AG09309 (cell line): ENCODE results near the gene LYZL4.
A peak's percentile ranks its signal among the peaks of the same experiment; 100 is the strongest.

Source experiments
- DNase-seq: peaks from one replicate; pipeline ENCODE4 v3.0.0-alpha.2; 2010; ENCODE audit warnings: low read depth
- H3K4me3 ChIP-seq: 2 replicates; pipeline ENCODE4 v1.5.1; 2011; ENCODE audit warnings: mild to moderate bottlenecking, low read depth, low read length, moderate library complexity; ENCODE audit not compliant: control insufficient read depth
- TF ChIP-seq, protein P1 (sequence below): IDR thresholded peaks from 2 replicates; pipeline ENCODE4 v1.5.1; 2011; ENCODE audit warnings: mild to moderate bottlenecking, low read depth, low read length, inconsistent platforms; ENCODE audit not compliant: insufficient read depth, control insufficient read depth; ENCODE audit errors: missing control alignments

LYZL4 gene

DNA sequence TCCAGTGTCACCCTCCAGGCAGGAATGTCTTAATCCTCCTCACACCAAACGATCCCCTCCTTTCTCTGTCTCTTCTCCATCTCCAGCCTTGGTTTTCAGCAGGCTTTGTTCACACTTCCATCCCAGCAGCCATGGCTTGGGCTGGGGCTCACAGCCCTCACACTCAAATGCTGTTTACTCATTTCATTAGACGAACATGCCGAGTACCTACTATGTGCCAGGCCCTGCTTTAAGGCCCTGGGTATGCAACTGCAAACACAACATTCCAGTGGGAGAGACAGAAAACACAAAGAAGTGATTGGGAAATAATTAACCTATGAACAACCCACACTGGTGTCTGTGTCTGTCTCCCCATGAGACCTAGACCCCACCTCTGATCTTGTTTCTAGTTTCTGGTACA is 43.9 kb downstream of the LYZL4 start:
- TF ChIP-seq, protein P1, sequence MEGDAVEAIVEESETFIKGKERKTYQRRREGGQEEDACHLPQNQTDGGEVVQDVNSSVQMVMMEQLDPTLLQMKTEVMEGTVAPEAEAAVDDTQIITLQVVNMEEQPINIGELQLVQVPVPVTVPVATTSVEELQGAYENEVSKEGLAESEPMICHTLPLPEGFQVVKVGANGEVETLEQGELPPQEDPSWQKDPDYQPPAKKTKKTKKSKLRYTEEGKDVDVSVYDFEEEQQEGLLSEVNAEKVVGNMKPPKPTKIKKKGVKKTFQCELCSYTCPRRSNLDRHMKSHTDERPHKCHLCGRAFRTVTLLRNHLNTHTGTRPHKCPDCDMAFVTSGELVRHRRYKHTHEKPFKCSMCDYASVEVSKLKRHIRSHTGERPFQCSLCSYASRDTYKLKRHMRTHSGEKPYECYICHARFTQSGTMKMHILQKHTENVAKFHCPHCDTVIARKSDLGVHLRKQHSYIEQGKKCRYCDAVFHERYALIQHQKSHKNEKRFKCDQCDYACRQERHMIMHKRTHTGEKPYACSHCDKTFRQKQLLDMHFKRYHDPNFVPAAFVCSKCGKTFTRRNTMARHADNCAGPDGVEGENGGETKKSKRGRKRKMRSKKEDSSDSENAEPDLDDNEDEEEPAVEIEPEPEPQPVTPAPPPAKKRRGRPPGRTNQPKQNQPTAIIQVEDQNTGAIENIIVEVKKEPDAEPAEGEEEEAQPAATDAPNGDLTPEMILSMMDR, result no peak
- DNase-seq, result no peak
- no peak overlapping the region for H3K4me3 ChIP-seq

DNA sequence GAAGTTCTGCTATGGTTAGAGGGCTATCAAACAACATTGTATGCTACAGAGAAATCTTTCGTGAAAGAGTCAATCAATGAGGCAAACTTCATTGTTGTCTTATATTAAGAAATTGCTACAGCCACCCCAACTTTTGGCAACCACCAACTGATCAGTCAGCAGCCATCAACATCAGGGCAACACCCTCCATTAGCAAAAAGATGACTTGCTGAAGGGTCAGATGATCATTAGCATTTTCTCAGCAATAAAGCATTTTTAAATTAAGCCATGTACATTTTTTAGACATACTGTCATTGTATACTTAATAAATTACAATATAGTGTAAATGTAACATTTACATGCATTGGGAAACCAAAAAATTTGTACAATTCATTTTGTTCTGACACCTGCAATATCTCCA is 53.1 kb downstream of the LYZL4 start:
- no peak overlapping the region for H3K4me3 ChIP-seq
- DNase-seq, result no peak
- TF ChIP-seq, protein P1, result no peak

DNA sequence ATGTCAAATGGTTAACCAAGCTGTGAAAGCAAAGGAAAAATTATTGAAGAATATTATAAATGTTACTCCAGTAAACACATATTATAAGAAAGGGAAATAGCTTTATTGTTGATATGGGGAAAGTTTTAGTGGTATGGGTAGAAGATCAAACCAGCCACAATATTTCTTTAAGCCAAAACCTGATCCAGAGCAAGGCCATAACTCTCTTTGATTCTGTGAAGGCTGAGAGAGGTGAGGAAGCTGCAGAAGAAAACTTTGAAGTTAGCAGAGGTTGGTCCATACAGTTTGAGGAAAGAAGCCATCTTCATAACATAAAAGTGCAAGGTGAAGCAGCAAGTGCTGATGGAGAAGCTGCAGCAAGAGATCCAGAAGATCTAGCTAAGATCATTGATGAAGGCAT is 54.8 kb downstream of the LYZL4 start:
- no peak for DNase-seq
- TF ChIP-seq, protein P1, result no peak
- H3K4me3 ChIP-seq, result no peak overlapping the region

GRCh38 chr3:42353631-42354030 is 56.8 kb downstream of the LYZL4 start:
- no peak for DNase-seq
- TF ChIP-seq, protein P1, result no peak
- no peak overlapping the region for H3K4me3 ChIP-seq

- peak; percentile 3 for DNase-seq
Measured at GRCh38 chr3:42351207-42351606, 59.2 kb downstream of the LYZL4 start.

DNA sequence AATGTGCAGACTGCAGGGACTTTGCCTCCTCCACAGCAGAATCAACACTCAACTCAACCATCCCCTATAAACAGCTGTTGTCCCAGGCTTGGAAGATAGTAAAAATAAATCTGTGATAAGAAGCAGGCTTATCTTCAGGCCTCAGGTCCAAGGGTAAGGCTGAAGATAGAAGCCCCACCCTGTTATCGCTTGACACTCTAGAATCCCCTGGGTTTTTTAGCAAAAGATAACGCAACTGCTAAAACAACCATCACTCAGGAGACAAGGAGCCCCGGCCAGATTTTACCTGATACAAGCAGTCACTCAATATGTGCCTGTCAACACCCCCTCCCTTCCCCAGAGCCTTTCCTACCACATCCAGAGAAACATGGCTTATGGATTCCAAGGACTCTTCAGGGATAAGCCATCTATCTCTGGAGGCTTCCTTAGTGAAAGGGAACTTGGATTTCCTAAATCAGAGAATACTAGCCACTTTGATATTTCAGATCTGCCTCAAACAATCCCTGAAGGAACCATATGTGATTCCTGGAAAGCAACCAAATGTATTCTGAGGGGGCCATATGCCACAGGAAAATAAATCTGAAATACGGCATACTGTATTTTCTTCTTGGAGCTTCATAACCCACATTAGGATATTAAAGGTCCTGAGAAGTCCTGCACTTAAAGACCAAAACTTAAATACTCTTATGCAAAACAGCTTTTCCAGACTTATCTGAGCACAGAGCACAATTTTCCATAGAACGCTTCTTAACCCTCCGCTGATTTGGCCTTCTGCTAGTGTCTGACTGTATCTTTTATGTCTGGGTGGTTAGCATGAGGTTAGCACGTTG is 60.4 kb downstream of the LYZL4 start:
- DNase-seq, result no peak
- H3K4me3 ChIP-seq, result no peak overlapping the region
- TF ChIP-seq, protein P1, result no peak

More at GRCh38 chr3:42351207-42351606, 59.2 kb downstream of the LYZL4 start:
- TF ChIP-seq, protein P1, result no peak
- no peak overlapping the region for H3K4me3 ChIP-seq
